22Rv1 (cell line): ENCODE data around the gene DHRSX.

Experiments used
- ZFX ChIP-seq: fragments of 450-650 bp; IDR thresholded peaks from 2 replicates; pipeline ENCODE4 v1.6.1; 2017; ENCODE audit warnings: antibody characterized with exemption, borderline replicate concordance
- TF ChIP-seq, protein P1 (sequence below): fragments of 450-650 bp; IDR thresholded peaks from 2 replicates; pipeline ENCODE4 v1.5.1; 2017; ENCODE audit warnings: mild to moderate bottlenecking

DNA sequence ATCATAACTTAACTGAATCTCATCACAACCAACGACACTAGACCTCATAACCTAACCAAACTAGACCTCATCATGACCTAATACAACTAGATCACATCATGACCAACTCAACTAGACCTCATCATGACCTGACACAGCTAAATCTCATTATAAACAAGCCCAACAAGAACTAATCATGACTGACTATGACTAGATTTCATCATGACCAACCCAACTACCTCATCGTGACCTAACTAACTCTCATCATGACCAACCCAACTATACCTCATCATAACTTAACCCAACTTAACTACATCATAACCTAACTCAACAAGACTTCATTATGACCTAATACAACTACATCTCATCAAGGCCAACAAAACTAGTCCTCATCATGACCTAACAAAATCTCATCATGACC is 86.8 kb downstream of the DHRSX start:
- TF ChIP-seq, protein P1, sequence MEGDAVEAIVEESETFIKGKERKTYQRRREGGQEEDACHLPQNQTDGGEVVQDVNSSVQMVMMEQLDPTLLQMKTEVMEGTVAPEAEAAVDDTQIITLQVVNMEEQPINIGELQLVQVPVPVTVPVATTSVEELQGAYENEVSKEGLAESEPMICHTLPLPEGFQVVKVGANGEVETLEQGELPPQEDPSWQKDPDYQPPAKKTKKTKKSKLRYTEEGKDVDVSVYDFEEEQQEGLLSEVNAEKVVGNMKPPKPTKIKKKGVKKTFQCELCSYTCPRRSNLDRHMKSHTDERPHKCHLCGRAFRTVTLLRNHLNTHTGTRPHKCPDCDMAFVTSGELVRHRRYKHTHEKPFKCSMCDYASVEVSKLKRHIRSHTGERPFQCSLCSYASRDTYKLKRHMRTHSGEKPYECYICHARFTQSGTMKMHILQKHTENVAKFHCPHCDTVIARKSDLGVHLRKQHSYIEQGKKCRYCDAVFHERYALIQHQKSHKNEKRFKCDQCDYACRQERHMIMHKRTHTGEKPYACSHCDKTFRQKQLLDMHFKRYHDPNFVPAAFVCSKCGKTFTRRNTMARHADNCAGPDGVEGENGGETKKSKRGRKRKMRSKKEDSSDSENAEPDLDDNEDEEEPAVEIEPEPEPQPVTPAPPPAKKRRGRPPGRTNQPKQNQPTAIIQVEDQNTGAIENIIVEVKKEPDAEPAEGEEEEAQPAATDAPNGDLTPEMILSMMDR = no peak
- TF ChIP-seq ZFX = no peak
